GM13977 (cell line): ENCODE data around the gene NCAM1.

Source experiments
- DNase-seq: peaks from one replicate; pipeline ENCODE4 v3.0.0; 2012; ENCODE audit warnings: low spot score
- CTCF ChIP-seq: IDR thresholded peaks from 2 replicates; pipeline ENCODE4 v1.5.1; 2012; ENCODE audit warnings: mild to moderate bottlenecking, control low read depth; ENCODE audit not compliant: insufficient read depth; ENCODE audit errors: extremely low read depth, missing control alignments
- in situ Hi-C: fragments of 300-500 bp; cut with MboI; formaldehyde crosslinking; loops from one replicate; pipeline ENCODE4 v1.12.0; 2022; ENCODE audit warnings: low sequenced_read_pairs, low pct_unique_long_range_greater_than_20kb, mixed read lengths, inconsistent platforms; ENCODE audit not compliant: unreplicated experiment

Gene NCAM1

GRCh38 chr11:113286509-113287497 is 325.6 kb downstream of the NCAM1 start:
- in situ Hi-C loops, result loop anchor here (25.0 kb wide), 3 partner anchors 500 to 1000 kb away; no protein-coding TSS in a partner anchor
- TF ChIP-seq CTCF, result no peak
- no peak for DNase-seq

DNA sequence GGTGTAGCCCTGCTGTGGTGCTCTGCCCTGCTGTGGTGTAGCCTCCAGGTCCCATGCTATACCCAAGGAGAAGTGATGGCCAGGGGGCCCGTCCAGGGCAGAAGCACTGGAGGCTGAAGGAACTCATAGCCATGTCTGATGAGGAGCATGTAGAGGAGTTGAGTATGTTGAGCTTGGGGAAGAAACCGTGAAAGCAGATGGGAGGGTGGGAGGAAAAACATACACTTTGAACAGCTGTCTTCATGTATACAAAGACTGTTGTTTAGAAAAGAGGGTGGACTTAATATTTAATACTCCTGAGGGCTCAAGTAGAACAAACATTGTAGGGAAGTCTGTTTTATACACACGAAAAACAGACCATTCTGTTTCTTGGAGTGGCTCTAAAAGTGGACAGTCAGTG is 326.6 kb downstream of the NCAM1 start:
- in situ Hi-C loops, result loop anchor here (25.0 kb wide), 3 partner anchors 500 to 1000 kb away; no protein-coding TSS in a partner anchor
- DNase-seq, result no peak
- no peak for TF ChIP-seq CTCF

- no peak for TF ChIP-seq CTCF
- DNase-seq, result no peak
- in situ Hi-C loops, result loop anchor here (25.0 kb wide), 3 partner anchors 501 to 1001 kb away; no protein-coding TSS in a partner anchor
Measured at GRCh38 chr11:113288286-113288863, 327.2 kb downstream of the NCAM1 start.

GRCh38 chr11:113289431-113290187 is 328.4 kb downstream of the NCAM1 start:
- TF ChIP-seq CTCF, result peak; percentile 91
- in situ Hi-C loops, result loop anchor here (25.0 kb wide), 3 partner anchors 502 to 1002 kb away; no protein-coding TSS in a partner anchor
- peak; percentile 75 for DNase-seq

GRCh38 chr11:113293936-113294335 is 332.7 kb downstream of the NCAM1 start:
- TF ChIP-seq CTCF, result no peak
- in situ Hi-C loops, result loop anchor here (25.0 kb wide), 3 partner anchors 507 to 1007 kb away; no protein-coding TSS in a partner anchor
- no peak for DNase-seq

- TF ChIP-seq CTCF, result no peak
- in situ Hi-C loops, result loop anchor here (25.0 kb wide), 3 partner anchors 509 to 1009 kb away; no protein-coding TSS in a partner anchor
- no peak for DNase-seq
Measured at GRCh38 chr11:113295993-113296392, 334.8 kb downstream of the NCAM1 start.
